A549 (cell line): ENCODE data around the gene INVS. TPM values are rescaled to one million over a fixed set of nuclear protein-coding genes. Genes with fewer than 3 reads are reported as not detected.
"Not testable (repeated sequence)": the region's sequence is repeated elsewhere in the genome, so short reads cannot be mapped to it uniquely, and the experiment has no call there.

Experiments used
- ATAC-seq, 2 experiments: fragments of 200-7000 bp in 1 of 2; fragments of >200 bp in 1 of 2; cut with Nextera tagmentation in 1 of 2; cut with Tn5 transposase in 1 of 2; 3 replicates each; pipeline versions ENCODE4 v1.8.0 to v1.9.1; 2018 to 2020; ENCODE audit warnings: mild to moderate bottlenecking in 1 of 2, moderate library complexity in 1 of 2
- CTCF ChIA-PET: fragments of 300-600 bp; sonication (Branson Sonifier 250); formaldehyde crosslinking; extraction: SDS; loops from one replicate; lab custom pipeline; 2021; ENCODE audit warnings: antibody characterized with exemption, inconsistent platforms; lab: Yijun Ruan, JAX
- POLR2A ChIA-PET: fragments of 350-600 bp; formaldehyde crosslinking; extraction: SDS; loops from one replicate; lab custom pipeline; 2021; ENCODE audit warnings: antibody characterized with exemption, inconsistent platforms; lab: Yijun Ruan, JAX
- DNase-seq, 2 experiments: peaks; one replicate each; pipeline versions ENCODE4 v3.0.0 to v3.0.0-alpha.2; 2011 to 2016; ENCODE audit warnings: low read depth in 1 of 2, low spot score in 1 of 2
- FAIRE-seq: peaks from 2 replicates; lab custom pipeline; 2011; peaks lifted over from hg19 to GRCh38; lab: Jason Lieb, UNC
- H3K27ac ChIP-seq, 2 experiments: fragments of >200 bp; sonication (Bioruptor Twin); formaldehyde crosslinking; 3 replicates each; pipeline ENCODE4 v1.5.1; 2016 to 2017
- H3K4me1 ChIP-seq: fragments of >200 bp; sonication (Bioruptor Twin); formaldehyde crosslinking; 3 replicates; pipeline ENCODE4 v1.6.1; 2016
- H3K4me2 ChIP-seq: fragments of >200 bp; sonication (Bioruptor Twin); formaldehyde crosslinking; 3 replicates; pipeline ENCODE4 v1.6.1; 2016
- H3K4me3 ChIP-seq: fragments of >200 bp; sonication (Bioruptor Twin); formaldehyde crosslinking; 3 replicates; pipeline ENCODE4 v1.5.1; 2016
- H3K9me3 ChIP-seq: fragments of >200 bp; sonication (Bioruptor Twin); formaldehyde crosslinking; 3 replicates; pipeline ENCODE4 v1.6.1; 2016
- ATOH8 ChIP-seq: fragments of 250-450 bp; sonication (Bioruptor Pico); IDR thresholded peaks from 2 replicates; pipeline ENCODE4 v1.5.0; 2020; ENCODE audit warnings: low read depth, mild to moderate bottlenecking, moderate library complexity
- BHLHE40 ChIP-seq: IDR thresholded peaks from 2 replicates; pipeline ENCODE4 v1.6.1; 2012; ENCODE audit warnings: low read depth, low read length, inconsistent platforms
- CBX8 ChIP-seq: fragments of 200-600 bp; sonication (generic); IDR thresholded peaks from 2 replicates; pipeline ENCODE4 v1.6.1; 2016
- CHD2 ChIP-seq: fragments of 150-350 bp; IDR thresholded peaks from 2 replicates; pipeline ENCODE4 v1.6.1; 2014; ENCODE audit warnings: low read length; ENCODE audit not compliant: partially characterized antibody
- CHD4 ChIP-seq: fragments of 200-600 bp; sonication (generic); IDR thresholded peaks from 2 replicates; pipeline ENCODE4 v1.6.1; 2016; ENCODE audit warnings: antibody characterized with exemption, mild to moderate bottlenecking, borderline replicate concordance
- EHF ChIP-seq: fragments of 250-450 bp; sonication (Bioruptor Pico); IDR thresholded peaks from 2 replicates; pipeline ENCODE4 v1.5.0; 2020; ENCODE audit warnings: mild to moderate bottlenecking
- EP300 ChIP-seq, 2 experiments: fragments of >200 bp; sonication (Bioruptor Twin); formaldehyde crosslinking; IDR thresholded peaks; 2 replicates in 1 of 2; 3 replicates in 1 of 2; pipeline ENCODE4 v1.6.1; 2016 to 2017
- ESRRA ChIP-seq: fragments of 150-350 bp; IDR thresholded peaks from 2 replicates; pipeline ENCODE4 v1.6.1; 2014; ENCODE audit warnings: mild to moderate bottlenecking, low read length, borderline replicate concordance
- FOSB ChIP-seq: fragments of 250-450 bp; sonication (Bioruptor Pico); IDR thresholded peaks from 2 replicates; pipeline ENCODE4 v1.5.0; 2020; ENCODE audit warnings: mild to moderate bottlenecking, moderate library complexity
- FOSL2 ChIP-seq, 2 experiments: fragments of 450-650 bp in 1 of 2; fragments of >200 bp in 1 of 2; sonication (Bioruptor Twin) in 1 of 2; formaldehyde crosslinking; IDR thresholded peaks; 2 replicates each; pipeline versions ENCODE4 v1.5.0 to v1.6.1; 2016 to 2020; ENCODE audit warnings: mild to moderate bottlenecking in 1 of 2, moderate library complexity in 1 of 2
- FOXS1 ChIP-seq: fragments of 250-450 bp; sonication (Bioruptor Pico); IDR thresholded peaks from 2 replicates; pipeline ENCODE4 v1.5.0; 2020; ENCODE audit warnings: mild to moderate bottlenecking, moderate library complexity
- GATA3 ChIP-seq: IDR thresholded peaks from 2 replicates; pipeline ENCODE4 v1.6.1; 2012; ENCODE audit warnings: borderline replicate concordance
- HDAC2 ChIP-seq: fragments of 200-600 bp; sonication (generic); IDR thresholded peaks from 2 replicates; pipeline ENCODE4 v1.6.1; 2016
- HEYL ChIP-seq: fragments of 250-450 bp; sonication (Bioruptor Pico); IDR thresholded peaks from 2 replicates; pipeline ENCODE4 v1.8.0; 2021; ENCODE audit warnings: mild to moderate bottlenecking, moderate library complexity
- HOXB13 ChIP-seq: fragments of 250-450 bp; sonication (Bioruptor Pico); IDR thresholded peaks from 2 replicates; pipeline ENCODE4 v1.5.0; 2020; ENCODE audit warnings: low read depth, mild to moderate bottlenecking, moderate library complexity
- KDM1A ChIP-seq: fragments of 200-600 bp; sonication (generic); IDR thresholded peaks from 2 replicates; pipeline ENCODE4 v1.6.1; 2016; ENCODE audit warnings: low read depth, mild to moderate bottlenecking
- KDM5A ChIP-seq: fragments of 200-600 bp; sonication (generic); IDR thresholded peaks from 2 replicates; pipeline ENCODE4 v1.6.1; 2016; ENCODE audit warnings: antibody characterized with exemption, mild to moderate bottlenecking
- MAFK ChIP-seq: fragments of 450-650 bp; IDR thresholded peaks from 2 replicates; pipeline ENCODE4 v1.6.1; 2014; ENCODE audit not compliant: partially characterized antibody
- PHF8 ChIP-seq: fragments of 200-600 bp; sonication (generic); IDR thresholded peaks from 2 replicates; pipeline ENCODE4 v1.6.1; 2016; ENCODE audit warnings: low read depth, mild to moderate bottlenecking, antibody characterized with exemption, moderate library complexity, borderline replicate concordance
- RAD21 ChIP-seq, 2 experiments: fragments of >200 bp in 1 of 2; sonication (Bioruptor Twin) in 1 of 2; formaldehyde crosslinking in 1 of 2; IDR thresholded peaks in 1 of 2; conservative IDR thresholded peaks in 1 of 2; 2 replicates in 1 of 2; 3 replicates in 1 of 2; pipeline ENCODE4 v1.6.1; 2012 to 2018; ENCODE audit warnings: inconsistent platforms in 1 of 2
- RCOR1 ChIP-seq: fragments of 150-350 bp; IDR thresholded peaks from 2 replicates; pipeline ENCODE4 v1.6.1; 2014; ENCODE audit warnings: antibody characterized with exemption, low read length, low read depth
- SMC3 ChIP-seq: fragments of >200 bp; sonication (Bioruptor Twin); formaldehyde crosslinking; IDR thresholded peaks from 3 replicates; pipeline ENCODE4 v1.6.1; 2018; ENCODE audit warnings: inconsistent platforms
- SREBF2 ChIP-seq: fragments of 450-650 bp; IDR thresholded peaks from 2 replicates; pipeline ENCODE4 v1.6.1; 2014; ENCODE audit warnings: mild to moderate bottlenecking, moderate library complexity
- TP53 ChIP-seq: fragments of 250-450 bp; sonication (Bioruptor Pico); IDR thresholded peaks from 2 replicates; pipeline ENCODE4 v1.5.0; 2021; ENCODE audit warnings: mild to moderate bottlenecking, moderate library complexity
- ZNF302 ChIP-seq: fragments of 250-450 bp; sonication (Bioruptor Pico); IDR thresholded peaks from 2 replicates; pipeline ENCODE4 v1.9.0; 2021; ENCODE audit warnings: inconsistent platforms, mild to moderate bottlenecking, moderate library complexity
- ZSCAN20 ChIP-seq: fragments of 250-450 bp; sonication (Bioruptor Pico); IDR thresholded peaks from 2 replicates; pipeline ENCODE4 v1.8.0; 2022; ENCODE audit warnings: mild to moderate bottlenecking, moderate library complexity
- WGBS: methylation state at CpG from one replicate; pipeline ENCODE4 v1.1.6; 2017; ENCODE audit errors: missing lambda C conversion rate; 5-methylcytosine and 5-hydroxymethylcytosine counted together
- polyA plus RNA-seq, 4 experiments: library from polyadenylated mRNA; depleted of rRNA in 3 of 4; stranded (reverse); fragments of >200 nt; fragmentation: RNase III in 1 of 4; extraction: RNeasy Plus Mini Kit Qiagen cat#74134 plus additional on column Dnase treatment in 1 of 4; gene quantifications; 2 replicates in 3 of 4; 3 replicates in 1 of 4; pipeline ENCODE4 v1.2.3, GENCODE V29; 2011 to 2017
- TF ChIP-seq, protein P1 (sequence below): fragments of >200 bp; sonication (Bioruptor Twin); formaldehyde crosslinking; IDR thresholded peaks from 3 replicates; pipeline ENCODE4 v1.5.1; 2016

INVS gene
- polyA plus RNA-seq, 2 of the 4 experiments (the other 2 are of a cell fraction): 11.9 to 30.6 TPM

DNA sequence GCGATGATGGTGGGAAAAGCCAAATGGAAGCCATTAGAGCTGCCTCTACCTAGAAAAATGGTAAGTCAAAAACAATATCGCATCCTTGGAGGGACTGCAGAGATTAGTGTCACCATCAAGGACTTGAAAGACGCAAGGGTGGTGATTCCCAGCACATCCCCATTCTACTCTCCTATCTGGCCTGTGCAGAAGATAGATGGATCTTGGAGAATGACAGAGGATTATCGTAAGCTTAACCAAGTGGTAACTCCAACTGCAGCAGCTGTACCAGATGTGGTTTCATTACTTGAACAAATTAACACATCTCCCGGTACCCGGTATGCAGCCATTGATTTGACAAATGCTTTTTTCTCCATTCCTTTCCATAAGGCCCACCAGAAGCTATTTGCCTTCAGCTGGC lies 24.1 kb upstream of the INVS start:
- TF ChIP-seq RCOR1 (no peak), TP53 (CRISPR knock-in tag) (no peak)
- 97% methylated on average over 6 of the region's 6 CpGs for WGBS
- ChIA-PET POLR2A (no interaction called here), CTCF (interaction anchor here (1.3 kb wide), 1 partner anchor 12 kb away, joined by 3 read pairs; no protein-coding TSS in a partner anchor)
- H3K4me2 ChIP-seq: no peak overlapping the region
- H3K4me3 ChIP-seq: no peak overlapping the region
- FAIRE-seq (no peak), ATAC-seq (no peak), DNase-seq (no peak)
- no peaks in the 10 kb centered on the region for H3K9me3 ChIP-seq
- peaks cover 9% of the 10 kb centered on the region; the same call in 2 of the 3 replicates for H3K4me1 ChIP-seq
- H3K27ac ChIP-seq: no peak overlapping the region

DNA sequence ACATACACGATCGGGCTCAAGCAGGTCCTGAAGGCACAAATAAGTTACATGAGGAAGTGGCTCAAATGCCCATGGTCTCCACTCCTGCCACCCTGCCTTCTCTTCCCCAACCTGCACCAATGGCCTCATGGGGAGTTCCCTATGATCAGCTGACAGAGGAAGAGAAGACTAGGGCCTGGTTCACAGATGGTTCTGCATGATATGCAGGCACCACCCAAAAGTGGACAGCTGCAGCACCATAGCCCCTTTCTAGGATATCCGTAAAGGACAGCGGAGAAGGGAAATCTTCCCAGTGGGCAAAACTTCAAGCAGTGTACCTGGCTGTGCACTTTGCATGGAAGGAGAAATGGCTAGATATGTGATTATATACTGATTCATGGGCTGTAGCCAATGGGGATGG lies 22.8 kb upstream of the INVS start:
- CTCF ChIA-PET: interaction anchor here (1.3 kb wide), 1 partner anchor 13 kb away, joined by 3 read pairs; no protein-coding TSS in a partner anchor
- H3K9me3 ChIP-seq, H3K4me3 ChIP-seq, H3K4me2 ChIP-seq, POLR2A ChIA-PET, H3K4me1 ChIP-seq, H3K27ac ChIP-seq, DNase-seq, ATAC-seq, FAIRE-seq: not testable (repeated sequence)
- WGBS: 93% methylated on average over 4 of the region's 4 CpGs

DNA sequence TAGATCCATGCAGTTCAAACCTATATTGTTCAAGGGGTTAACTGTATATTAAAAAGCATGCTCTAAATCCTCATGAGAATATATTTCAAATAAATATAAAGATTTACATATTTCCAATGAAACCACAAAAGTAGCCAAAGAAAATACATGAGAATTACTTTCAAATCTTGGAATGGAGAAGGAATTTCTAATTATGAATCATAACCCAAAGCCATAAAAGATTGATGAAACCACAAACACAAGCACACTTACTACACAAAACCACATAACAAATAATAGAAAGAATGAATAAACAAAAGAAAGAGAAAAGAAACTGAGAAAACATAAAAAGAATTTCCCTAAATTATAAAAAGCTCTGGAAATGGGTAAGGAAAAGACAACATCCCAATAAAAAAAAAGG lies 16.3 kb upstream of the INVS start:
- POLR2A ChIA-PET: no interaction called here
- no peak overlapping the region for H3K4me2 ChIP-seq

GRCh38 chr9:100083448-100084127 lies 15.5 kb upstream of the INVS start:
- TF ChIP-seq EP300 (IDR thresholded peaks at IDR 0.05) (no peak), SMC3 (no peak), KDM5A (no peak), RAD21 (conservative IDR thresholded peaks at IDR 0.05 in 1 of 2, IDR thresholded peaks at IDR 0.05 in 1 of 2) (no peak), FOSL2 (IDR thresholded peaks at IDR 0.05) (no peak), FOSL2 (CRISPR knock-in tag; IDR thresholded peaks at IDR 0.05) (no peak), CHD4 (no peak), CHD2 (no peak)
- ChIA-PET CTCF (no interaction called here), POLR2A (no interaction called here)
- no peak for ATAC-seq
- H3K4me3 ChIP-seq: no peak overlapping the region
- WGBS: 88% methylated on average over 5 of the region's 5 CpGs
- FAIRE-seq: no peak
- DNase-seq: no peak
- H3K27ac ChIP-seq: no peak overlapping the region
- peaks cover 7% of the 10 kb centered on the region; the same call in 1 of the 3 replicates for H3K4me1 ChIP-seq
- no peaks in the 10 kb centered on the region for H3K9me3 ChIP-seq
- H3K4me2 ChIP-seq: no peak overlapping the region

More for the DNA sequence above, 16.3 kb upstream of the INVS start:
- H3K9me3 ChIP-seq: no peaks in the 10 kb centered on the region
- H3K4me3 ChIP-seq: no peak overlapping the region
- no peak for TF ChIP-seq BHLHE40
- TF ChIP-seq FOSB (CRISPR knock-in tag): no peak
- no peak for TF ChIP-seq SREBF2
- no peak for TF ChIP-seq ESRRA
- no peak for TF ChIP-seq KDM1A
- no peak for TF ChIP-seq MAFK
- TF ChIP-seq HDAC2: no peak
- TF ChIP-seq GATA3: no peak
- no peak for TF ChIP-seq HEYL (CRISPR knock-in tag)
- TF ChIP-seq ATOH8 (CRISPR knock-in tag): no peak
- TF ChIP-seq EHF (CRISPR knock-in tag): no peak
- no peak for TF ChIP-seq PHF8
- TF ChIP-seq, protein P1, sequence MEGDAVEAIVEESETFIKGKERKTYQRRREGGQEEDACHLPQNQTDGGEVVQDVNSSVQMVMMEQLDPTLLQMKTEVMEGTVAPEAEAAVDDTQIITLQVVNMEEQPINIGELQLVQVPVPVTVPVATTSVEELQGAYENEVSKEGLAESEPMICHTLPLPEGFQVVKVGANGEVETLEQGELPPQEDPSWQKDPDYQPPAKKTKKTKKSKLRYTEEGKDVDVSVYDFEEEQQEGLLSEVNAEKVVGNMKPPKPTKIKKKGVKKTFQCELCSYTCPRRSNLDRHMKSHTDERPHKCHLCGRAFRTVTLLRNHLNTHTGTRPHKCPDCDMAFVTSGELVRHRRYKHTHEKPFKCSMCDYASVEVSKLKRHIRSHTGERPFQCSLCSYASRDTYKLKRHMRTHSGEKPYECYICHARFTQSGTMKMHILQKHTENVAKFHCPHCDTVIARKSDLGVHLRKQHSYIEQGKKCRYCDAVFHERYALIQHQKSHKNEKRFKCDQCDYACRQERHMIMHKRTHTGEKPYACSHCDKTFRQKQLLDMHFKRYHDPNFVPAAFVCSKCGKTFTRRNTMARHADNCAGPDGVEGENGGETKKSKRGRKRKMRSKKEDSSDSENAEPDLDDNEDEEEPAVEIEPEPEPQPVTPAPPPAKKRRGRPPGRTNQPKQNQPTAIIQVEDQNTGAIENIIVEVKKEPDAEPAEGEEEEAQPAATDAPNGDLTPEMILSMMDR: no peak
- no peak for TF ChIP-seq FOXS1 (CRISPR knock-in tag)
- TF ChIP-seq CBX8: no peak
- TF ChIP-seq HOXB13: no peak
- TF ChIP-seq ZNF302: no peak
- no peak for TF ChIP-seq ZSCAN20
- H3K27ac ChIP-seq: no peak overlapping the region
- DNase-seq: no peak
- peaks cover 7% of the 10 kb centered on the region; the same call in 1 of the 3 replicates for H3K4me1 ChIP-seq
- CTCF ChIA-PET: no interaction called here
- FAIRE-seq: no peak
- ATAC-seq: no peak
